GM21526 (cell line): ENCODE measurements around the gene SDHA.

ENCODE experiments used
- ATAC-seq: cut with Tn5 transposase; IDR thresholded peaks from one replicate; pipeline ENCODE4 v1.9.1; 2021; ENCODE audit warnings: moderate library complexity; ENCODE audit not compliant: unreplicated experiment, low FRiP score

SDHA gene

DNA sequence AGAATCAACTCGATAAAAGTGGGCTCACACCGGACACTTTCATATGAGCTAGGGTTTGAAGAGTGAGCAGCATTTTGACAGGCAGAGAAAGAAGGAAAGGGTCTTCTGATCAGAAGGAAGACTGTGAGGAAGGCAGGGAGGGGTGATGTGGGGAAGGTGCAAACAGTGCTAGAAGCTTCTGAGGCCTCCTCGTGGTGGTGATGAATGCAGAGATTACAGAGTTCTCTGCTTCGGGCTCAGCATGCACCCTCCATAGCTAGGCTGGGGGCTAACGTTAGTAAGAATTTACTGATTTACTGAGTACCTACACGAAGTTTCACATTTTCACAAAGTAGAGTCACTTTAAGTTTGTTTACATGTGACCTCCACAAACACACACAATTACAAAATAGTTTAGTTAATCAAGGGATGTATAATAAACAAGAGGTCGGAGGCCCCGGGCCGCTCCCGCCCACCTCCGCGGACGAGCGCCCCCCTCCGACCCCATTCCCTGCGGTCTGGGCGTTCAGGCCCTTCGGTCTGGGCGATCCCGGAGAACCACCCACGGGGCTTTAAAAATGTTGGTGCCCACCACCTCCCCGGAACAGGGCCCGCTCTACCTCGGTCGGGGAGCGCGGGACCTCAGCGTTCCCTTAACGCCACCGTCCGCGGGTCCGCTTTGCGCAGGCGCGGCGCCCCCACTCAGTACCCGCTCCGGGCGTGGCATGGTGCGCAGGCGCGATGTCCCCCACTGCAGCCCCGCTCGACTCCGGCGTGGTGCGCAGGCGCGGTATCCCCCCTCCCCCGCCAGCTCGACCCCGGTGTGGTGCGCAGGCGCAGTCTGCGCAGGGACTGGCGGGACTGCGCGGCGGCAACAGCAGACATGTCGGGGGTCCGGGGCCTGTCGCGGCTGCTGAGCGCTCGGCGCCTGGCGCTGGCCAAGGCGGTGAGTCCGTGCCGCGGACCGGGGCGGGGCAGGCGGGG lies at the start of gene SDHA, which contains the start of gene CCDC127:
SDHA (plus strand) TSS at position 827 of the 963 bp plus-strand sequence; CDS start at position 863, 36 bp downstream.
CCDC127 (minus strand) TSS at position 660 of the 963 bp plus-strand sequence. CDS start 1,304 bp downstream, outside the sequence.
- ATAC-seq: peak; percentile 80

DNA sequence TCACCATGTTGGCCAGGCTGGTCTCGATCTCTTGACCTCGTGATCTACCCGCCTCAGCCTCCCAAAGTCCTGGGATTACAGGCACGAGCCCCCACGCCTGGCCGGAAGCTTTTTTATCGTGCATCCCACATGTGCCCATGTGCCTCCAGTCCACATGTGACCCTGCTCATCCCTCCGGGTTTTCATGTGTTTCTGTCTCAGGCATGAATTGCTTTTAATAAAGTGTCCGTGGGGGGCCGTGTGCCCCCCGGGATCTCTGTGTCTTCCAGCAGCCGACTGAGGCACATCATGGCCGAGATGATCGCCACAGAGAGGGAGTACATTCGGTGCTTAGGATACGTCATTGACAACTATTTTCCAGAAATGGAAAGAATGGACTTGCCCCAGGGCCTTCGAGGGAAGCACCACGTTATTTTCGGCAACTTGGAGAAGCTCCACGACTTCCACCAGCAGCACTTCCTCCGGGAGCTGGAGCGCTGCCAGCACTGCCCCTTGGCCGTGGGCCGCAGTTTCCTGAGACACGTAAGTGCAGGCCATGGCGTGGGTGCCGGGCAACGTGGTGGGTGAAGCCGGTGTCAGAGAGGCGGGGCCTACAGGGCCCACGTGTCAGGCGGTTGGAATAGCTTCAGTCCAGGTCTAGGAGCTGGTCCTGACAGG lies 48.9 kb upstream of the SDHA start:
- ATAC-seq: no peak

DNA sequence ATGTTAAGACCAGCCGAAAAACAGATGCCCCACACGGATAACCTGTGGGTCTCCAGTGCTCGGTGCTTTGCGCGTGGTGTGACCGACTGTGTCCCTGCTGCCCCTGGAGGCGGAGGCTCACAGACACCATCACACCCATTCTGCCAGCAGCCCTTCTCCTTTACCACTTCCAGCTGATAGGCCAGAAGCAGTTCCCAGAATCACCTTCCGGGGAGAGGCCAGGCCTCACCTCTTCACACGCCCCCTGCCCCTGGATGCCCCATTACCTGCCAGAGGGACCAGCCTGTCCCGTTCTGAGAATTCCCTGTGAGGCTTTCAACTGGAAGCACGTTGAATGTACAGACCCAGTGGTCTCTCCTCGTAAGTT lies 48.4 kb upstream of the SDHA start:
- no peak for ATAC-seq

DNA sequence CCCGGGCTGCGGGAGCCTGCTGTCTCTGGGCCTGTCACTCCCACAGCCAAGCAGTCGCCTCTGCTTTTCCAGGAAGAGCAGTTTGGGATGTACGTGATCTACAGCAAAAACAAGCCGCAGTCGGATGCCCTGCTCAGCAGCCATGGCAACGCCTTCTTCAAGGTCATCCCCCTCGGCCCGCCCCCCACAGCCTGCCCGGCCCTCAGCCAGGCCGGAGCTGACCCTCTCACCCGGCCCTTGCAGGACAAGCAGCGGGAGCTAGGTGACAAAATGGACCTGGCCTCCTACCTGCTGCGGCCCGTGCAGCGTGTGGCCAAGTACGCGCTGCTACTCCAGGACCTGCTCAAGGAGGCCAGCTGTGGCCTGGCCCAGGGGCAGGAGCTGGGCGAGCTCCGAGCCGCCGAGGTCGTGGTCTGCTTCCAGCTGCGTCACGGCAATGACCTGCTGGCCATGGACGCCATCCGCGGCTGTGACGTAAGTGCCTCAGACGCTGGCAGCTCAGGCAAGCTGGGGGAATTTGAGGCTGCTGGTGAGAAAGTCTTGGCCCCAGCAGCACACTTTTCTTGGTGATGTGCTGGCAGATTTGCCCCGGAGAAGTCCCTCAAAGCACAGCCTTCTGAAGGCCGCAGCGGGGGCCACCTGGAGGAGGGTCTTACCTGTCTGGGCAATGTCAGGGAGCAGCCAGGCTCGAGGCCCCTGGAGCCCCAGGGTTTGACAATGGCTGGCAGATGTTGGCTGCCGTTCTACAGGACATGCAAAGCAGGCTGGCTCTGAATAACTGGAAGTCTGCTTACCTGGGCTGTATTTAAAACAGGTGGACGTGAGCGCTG lies 46.9 kb upstream of the SDHA start:
- no peak for ATAC-seq

DNA sequence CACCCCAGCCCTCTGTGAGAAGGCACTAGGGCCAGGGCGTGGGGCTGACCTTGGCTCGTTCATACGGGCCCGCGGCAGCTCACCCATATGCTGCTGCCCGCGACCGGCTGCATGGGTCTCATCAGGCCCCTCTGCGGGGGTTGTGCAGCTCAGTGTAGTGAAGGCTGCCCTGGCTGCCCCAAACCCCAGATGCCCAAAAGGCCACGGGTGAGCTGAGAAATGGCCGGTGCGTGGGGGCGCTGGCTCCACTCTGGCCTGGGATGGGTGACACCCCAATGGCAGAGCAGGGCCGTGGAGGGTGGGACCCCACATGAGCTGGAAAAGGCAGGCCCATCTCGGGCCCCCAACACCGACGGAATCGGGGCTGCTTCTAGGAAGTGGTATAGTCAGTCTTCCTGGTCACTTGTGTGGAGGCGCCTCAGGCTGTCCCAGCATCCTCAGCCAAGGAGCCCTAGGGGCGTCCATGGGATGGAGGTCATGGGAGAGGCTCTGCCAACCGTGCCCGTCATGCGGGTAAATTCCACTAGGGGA lies 46.3 kb upstream of the SDHA start:
- no peak for ATAC-seq

DNA sequence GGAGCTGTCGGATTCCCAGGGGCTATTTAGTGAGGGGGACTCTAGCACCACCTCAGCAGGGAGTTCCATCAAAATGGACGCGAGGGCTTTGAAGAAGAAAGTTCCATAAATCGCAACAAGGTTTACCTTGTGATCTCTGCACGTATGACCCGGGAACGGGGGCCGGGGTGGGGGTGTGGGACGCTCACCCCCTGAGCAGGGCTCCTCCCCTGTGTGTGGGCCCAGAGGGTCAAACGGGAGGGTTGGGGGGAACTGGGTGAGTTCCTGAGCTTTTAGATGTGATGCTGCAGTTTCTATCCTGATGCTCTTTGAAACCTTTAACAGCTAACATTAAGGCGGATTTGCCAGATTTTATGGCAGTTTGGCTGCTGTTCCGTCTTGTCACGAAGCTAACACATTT lies 45.7 kb upstream of the SDHA start:
- ATAC-seq: no peak

DNA sequence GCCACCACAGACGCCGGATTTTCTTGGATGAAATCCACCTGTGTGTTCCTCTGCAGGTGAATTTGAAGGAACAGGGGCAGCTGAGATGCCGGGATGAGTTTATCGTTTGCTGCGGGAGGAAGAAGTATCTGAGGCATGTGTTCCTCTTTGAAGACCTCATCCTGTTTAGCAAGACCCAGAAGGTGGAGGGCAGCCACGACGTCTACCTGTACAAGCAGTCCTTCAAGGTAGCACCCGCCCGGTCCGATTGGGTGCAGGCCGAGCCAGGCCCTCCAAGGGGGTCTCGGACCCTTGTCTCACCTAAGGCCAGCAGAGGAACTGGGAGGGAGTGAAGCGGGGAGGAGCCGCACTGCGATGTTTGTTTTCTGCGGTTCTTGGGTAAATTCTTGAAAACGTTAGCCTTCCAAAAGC lies 45.3 kb upstream of the SDHA start:
- ATAC-seq: no peak

DNA sequence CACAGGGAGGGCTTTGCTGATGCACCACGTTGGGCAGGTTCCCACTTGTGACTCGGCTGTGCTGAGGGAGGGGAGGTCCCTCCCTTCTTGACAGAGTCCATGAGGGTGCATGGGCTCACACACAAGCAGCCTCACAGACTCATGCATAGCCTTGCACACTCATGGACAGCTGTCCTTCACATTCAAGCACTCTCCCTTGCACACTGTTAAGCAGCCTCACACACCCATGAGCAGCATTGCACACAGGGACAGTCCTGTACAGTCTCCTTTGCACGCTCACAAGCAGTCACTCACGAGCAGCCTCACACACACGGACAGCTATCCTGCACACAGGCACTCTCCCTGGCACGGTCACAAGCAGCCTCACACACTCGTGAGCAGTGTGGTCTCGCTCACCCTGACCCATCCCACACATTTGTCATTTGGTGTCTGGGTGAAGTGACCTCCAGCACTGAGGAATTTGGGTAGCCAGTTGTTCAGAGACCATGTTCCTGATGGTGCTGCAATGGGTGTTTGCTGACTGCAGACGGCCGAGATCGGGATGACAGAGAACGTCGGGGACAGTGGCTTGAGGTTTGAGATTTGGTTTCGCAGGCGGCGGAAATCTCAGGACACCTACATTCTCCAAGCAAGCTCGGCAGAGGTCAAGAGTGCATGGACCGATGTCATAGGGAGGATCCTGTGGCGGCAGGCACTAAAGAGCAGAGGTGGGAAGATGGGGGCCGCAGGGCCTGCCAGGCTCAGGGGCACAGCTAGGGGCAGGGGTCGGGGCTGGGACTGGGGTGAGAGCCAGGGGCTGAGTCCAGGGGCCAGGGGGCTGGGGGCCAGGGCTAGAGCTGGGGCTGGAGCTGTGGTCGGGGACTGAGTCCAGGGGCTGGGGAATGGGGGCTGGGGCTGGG lies 44.5 kb upstream of the SDHA start:
- no peak for ATAC-seq

DNA sequence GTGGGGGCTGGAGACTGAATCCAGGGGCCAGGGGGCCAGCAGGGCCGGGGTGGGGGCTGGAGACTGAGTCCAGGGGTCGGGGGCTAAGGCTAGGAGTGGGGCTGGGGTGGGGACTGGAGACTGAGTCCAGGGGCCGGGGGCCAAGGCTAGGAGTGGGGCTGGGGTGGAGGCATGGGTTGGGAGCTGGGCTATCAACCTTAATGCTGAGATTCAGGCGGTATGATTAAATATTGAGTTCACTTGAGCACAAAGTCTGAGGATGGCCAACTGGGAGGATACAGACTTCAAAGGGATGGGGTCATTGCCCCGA lies 43.9 kb upstream of the SDHA start:
- ATAC-seq: no peak

DNA sequence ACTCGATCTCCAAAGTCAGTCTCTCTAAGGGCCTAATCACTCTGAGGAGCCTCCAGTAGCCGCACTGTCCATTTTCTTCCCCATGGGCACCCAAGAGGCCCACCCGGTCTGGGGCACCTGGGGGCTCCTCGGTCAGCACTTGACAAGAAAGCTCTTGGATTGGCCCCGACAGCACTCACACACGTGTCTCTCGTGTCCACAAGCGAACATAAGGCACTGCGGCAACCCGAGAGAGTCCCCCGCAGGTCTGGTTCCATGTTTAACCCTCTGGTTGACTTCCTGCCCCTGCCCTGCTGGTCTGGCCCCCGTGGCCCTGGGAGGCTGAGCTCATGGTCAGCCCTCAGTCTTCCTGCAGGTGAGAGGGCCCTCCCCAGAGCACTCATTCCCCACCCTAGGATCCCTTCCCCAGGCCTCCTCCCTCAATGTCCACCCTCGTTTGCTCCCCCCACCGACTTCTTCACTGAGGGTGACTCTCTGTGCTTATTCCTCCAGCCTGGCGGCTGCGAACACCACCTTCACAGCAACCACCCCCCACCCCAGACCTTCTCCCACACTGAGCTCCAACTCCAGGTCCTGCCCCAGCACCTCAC lies 43.1 kb upstream of the SDHA start:
- ATAC-seq: no peak

DNA sequence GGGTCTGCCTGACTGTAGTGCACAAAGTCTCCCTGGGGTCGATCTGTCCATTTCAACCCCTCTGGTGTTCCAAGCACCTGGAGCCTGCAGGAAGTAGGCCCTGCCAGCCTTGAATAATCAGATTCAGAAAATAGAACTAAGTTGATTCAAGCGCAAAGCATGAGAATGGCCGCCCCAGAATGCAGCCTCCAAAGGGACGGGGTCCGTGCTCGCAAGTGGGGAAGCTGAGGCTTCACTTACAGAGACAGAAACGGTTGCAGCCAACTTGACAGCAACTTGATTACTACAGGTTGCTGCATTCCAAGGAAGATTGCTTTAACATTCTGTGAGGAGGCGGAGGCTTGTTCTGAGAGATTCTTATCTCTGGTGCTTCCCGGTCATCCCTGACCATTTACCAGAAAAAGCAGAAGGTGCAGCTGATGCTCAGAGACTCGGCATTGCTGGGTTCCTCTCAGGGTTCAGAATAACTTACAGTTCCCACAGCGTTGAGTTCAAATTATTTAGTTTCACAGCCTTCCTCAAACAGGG lies 41.8 kb upstream of the SDHA start:
- no peak for ATAC-seq

DNA sequence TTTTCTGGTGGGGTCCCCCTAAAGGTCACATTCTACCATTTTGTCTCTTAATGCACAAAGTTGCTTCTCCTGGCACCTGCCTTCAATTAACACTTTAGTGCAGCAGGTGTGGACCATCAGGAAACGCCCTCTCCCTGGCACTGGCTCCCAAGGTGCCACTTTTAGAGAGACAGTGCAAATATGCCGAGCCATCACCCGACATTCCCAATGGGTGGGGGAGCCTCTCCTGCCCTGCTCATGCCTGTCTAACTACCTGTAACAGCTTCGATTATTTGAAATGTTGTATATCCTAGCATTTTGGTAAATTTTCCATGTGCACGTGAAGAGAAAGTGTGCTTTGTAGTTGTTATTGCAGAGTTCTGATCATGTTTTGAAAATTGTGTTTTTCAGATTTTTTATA lies 40.0 kb upstream of the SDHA start:
- ATAC-seq: no peak

DNA sequence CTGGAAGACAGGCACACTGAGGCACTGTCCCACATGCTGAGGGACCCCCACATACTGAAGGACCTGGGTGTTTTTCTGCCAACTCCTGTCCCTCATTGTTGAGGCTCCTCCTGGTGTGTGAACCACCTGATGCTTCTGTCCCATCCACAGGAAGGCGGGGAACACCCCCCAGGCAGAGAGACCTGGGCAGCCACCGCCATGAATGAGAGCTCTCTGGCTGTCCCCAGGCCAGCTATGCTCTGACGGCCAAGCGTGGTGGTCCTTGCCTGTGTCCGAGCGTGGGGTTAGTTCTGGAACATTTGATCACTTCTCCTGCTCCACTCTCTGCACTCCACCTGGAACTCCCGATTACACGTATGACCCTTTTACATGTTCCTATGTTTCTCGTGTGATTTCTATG lies 38.7 kb upstream of the SDHA start:
- ATAC-seq: no peak

DNA sequence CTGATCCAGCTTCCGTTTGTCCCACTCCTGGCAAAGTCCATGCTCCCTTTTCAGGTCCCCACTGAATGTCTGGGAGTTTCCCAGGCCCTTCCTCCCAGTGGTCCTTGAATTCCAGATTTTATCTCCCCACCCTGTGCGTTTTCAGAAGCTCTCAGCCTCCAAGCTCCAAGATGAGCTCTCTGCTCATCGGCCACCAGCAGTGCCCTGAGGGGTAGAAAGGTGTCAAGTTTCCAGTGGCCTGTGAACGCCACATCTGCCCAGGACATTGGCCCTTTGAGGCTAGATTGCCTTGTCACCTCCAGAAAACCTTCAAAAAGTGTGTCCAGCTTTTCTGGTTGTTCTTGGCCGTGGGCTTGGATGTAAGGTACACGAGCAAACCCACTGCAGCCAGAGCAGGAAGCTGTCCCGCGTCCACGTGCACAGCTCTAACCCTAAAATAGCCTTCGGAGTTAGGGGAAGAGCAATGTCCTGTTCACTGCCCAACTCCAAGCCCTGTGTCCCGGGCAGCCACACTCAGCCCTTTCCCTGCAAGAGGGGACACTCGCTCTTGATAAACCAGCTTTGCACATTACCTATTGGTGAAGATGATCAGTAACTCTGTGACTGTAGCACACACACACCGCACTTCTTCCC lies 37.7 kb upstream of the SDHA start:
- no peak for ATAC-seq

DNA sequence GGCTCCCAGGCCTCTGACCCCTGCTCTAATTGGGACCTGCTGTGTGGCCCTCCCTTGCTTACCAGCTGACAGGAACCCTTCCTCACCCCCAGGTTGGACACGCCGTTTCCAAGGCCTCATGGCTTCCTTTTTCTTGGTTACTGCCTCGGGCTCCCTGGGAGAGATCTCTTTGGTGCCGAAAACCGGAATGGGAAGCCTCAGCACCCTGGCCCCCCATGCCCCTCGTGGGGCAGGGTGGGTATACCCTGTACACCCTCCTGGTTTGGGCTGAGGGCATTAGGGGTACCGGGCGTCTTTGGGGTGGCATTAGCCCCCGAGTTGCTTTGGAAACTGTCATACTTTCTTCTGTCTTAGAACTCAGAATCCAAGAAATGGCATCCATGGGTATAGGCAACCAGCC lies 37.0 kb upstream of the SDHA start:
- ATAC-seq: no peak

DNA sequence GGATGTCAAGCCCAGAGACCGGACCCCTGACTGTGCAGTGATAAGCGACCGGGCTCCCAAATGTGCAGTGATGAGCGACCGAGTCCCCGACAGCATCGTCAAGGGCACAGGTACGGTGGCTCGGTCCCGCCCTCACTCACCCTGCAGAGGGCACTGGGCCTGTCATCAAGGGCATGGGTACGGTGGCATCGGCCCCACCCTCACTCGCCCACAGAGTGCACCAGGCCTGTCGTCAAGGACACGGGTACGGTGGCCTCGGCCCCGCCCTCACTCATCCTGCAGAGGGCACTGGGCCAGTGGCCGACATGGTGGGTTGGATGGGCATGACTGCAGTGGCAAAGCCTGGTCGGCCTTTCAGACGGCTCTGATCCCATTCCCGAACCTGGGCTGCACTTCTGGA lies 36.6 kb upstream of the SDHA start:
- no peak for ATAC-seq

DNA sequence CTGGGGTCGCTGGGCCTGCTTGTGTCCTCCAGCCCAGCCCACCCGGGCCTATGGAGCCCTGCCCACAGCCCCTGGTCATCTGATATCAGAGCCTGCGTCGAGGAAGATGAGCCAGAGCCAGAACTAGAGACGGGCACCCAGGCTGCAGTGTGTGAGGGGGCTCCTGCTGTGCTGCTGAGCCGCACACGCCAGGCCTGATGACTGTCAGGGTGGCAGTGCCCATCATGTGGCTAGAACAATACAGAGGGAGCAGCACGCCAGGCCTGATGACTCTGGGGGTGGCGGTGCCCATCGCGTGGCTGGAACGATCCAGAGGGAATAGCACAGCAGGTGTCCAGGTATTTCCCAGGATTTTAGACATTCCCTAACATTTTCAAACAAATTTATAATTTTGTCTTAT lies 36.0 kb upstream of the SDHA start:
- ATAC-seq: no peak

DNA sequence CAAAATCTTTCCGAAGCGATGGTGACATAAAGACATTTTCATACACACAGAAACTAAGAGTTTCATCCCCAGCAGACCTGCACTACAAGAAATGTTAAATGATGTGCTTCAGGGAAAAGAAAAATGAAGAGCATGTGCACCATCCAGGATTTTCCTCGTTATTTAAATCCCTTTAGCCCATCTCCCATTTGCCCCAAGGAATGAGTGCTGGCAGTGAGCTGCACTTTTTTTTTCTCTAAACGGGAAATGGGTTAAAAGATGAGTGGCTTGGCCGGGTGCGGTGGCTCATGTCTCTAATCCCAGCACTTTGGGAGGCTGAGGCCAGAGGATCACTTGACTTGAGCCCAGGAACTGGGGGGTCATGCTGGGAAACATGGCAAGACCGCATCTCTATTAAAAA lies 33.6 kb upstream of the SDHA start:
- no peak for ATAC-seq
